NCI-H1436 treated with DMSO at 0.1 percent for 48 hours (cell line): ENCODE measurements around the gene NPW.
"Not testable (repeated sequence)": the region's sequence is repeated elsewhere in the genome, so short reads cannot be mapped to it uniquely, and the experiment has no call there.

ENCODE experiments used
- DNase-seq: peaks from one replicate; lab custom pipeline; 2025; lab: John Stamatoyannopoulos, UW

The NPW gene

DNA sequence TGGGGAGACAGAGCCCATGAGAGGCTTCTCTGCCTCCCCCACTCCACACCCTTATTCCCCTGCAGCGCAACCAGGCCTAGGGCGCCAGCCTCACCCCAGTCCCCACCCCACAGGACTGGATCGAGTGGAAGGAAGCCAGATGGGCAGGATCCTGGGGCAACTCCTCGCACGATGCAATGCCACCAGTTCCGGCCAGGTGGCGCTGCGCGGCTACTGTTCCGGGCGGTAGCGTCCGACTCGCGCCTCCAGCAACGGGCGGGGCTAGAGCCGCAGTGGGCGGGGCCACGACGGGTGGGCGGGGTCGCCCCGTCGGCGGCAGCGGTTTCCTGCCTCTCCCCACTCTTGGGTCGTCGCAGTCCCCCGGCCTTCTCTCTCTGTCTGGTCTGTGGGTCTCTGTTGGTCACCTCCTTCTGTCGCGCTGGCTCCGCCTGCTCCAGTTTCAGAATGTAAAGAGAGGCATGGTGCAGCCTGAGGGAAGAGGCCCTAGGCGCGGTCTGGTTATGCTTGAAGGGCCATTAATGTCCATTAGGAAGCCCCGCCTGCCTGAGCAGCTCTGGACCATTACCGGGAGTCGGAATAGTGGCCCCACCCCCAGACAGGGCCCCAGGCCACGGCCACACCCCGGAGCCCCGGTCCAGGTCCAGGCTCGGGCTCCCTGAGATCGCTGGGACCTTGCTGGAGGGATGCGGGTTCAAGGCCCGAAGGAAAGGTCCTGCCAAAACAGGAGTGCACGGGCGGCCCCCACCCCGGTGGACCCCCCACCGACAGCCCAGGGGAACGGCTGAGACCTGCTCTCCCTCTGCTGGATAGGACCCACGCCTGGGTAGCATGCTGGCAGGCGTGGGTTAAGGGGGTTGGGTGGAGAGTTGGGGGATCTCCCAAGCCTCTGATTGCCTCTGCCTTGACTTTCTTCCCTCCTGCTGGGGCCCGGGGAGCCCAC, 3.8 kb downstream of the NPW start:
- DNase-seq: no peak

- DNase-seq: no peak
Measured at GRCh38 chr16:2024032-2024420, 4.4 kb downstream of the NPW start.

GRCh38 chr16:2025251-2025650, 5.7 kb downstream of the NPW start:
- DNase-seq: no peak

- DNase-seq: no peak
Measured at GRCh38 chr16:2025878-2026460, 6.4 kb downstream of the NPW start.

GRCh38 chr16:2026461-2027023, 7.0 kb downstream of the NPW start, which contains the start of gene NHERF2:
NHERF2 (plus strand) TSS chr16:2026902; CDS start chr16:2027006, 104 bp downstream.
- no peak for DNase-seq

- DNase-seq: no peak
Measured at GRCh38 chr16:2027024-2028010, 7.7 kb downstream of the NPW start.

- DNase-seq: no peak
Measured at GRCh38 chr16:2028146-2028545, 8.6 kb downstream of the NPW start.

DNA sequence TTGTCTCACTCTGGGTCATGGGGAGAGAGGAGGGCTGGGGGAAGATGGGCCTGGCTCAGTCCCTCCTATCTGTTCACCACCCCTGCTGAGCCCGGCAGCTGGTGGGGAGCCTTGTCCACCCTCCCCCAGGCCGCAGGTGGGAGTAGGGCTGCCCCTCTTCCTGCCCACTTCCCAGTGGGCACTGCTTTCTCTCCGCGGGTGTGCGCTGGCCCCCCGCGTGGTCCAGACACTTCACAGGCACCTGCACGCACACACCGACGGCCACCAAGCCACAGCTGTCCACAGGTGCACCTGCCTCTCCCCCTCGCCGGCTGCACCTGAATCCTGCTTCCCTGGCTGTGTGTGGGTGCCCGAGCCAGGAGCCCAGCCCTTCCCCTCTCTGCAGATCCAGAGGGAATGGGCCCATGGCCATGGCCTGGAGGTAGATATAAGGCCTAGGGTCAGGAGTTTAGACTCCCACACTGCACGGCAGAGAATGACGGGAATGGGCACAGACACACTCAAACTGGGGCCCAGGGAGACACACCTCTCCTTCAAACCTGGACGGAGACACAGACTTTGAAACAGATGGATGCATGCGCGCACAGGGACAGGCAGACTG, 9.1 kb downstream of the NPW start:
- DNase-seq: no peak

GRCh38 chr16:2029350-2029749, 9.8 kb downstream of the NPW start:
- DNase-seq: no peak

- no peak for DNase-seq
Measured at GRCh38 chr16:2030036-2030435, 10.5 kb downstream of the NPW start.

DNA sequence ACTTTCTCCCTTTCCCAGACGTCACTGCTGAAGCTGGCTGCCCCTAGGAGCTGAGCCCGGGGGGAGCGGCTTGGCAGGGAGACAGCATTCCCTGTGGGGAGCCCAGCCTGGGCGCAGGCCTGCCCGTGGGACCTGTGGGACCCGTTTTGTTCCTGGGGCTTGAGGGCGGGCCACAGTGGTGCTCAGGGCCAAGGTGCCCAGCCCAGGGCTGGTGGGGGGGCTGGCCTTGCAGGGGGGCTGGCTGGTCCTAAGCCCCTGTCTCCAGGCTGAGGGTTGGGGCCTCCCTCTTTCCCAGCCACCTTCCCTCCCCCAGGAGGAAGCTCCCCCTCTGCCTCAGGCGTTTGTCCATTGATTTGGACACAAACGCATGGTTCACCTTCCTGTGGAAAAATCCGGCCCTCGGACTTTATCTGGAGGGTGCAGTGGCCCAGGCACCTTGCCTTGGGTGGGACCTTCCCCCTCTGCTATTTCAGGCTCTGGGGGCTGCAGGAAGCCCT, 11.5 kb downstream of the NPW start:
- no peak for DNase-seq

- DNase-seq: no peak
Measured at GRCh38 chr16:2032285-2033056, 12.9 kb downstream of the NPW start.

- DNase-seq: no peak
Measured at GRCh38 chr16:2033057-2033908, 13.7 kb downstream of the NPW start.

DNA sequence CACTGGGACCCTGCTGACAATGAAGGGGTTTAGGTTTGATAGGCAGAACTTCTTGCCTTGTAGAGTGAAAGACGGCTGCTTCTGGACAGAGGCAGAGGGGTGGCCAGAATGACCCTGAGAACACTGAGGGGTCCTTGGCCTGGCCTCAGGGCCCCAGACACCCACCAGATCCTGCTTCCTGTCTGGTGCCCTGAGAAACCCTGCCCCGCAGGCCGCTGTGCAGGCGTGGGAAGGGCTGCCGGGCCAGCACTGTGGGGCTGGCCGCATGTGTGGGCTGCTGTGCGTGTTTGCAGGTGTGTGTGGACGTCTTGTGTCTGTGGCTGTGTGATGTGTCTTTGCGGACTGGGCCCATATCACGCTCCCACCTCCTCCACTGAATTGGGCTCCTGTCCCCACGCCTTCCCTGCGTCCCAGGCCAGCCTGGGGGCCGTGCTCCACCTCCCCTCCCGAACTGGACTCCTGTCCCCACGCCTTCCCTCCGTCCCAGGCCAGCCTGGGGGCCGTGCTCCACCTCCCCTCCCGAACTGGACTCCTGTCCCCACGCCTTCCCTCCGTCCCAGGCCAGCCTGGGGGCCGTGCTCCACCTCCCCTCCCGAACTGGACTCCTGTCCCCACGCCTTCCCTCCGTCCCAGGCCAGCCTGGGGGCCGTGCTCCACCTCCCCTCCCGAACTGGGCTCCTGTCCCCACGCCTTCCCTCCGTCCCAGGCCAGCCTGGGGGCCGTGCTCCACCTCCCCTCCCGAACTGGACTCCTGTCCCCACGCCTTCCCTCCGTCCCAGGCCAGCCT, 14.5 kb downstream of the NPW start:
- DNase-seq: not testable (repeated sequence)

DNA sequence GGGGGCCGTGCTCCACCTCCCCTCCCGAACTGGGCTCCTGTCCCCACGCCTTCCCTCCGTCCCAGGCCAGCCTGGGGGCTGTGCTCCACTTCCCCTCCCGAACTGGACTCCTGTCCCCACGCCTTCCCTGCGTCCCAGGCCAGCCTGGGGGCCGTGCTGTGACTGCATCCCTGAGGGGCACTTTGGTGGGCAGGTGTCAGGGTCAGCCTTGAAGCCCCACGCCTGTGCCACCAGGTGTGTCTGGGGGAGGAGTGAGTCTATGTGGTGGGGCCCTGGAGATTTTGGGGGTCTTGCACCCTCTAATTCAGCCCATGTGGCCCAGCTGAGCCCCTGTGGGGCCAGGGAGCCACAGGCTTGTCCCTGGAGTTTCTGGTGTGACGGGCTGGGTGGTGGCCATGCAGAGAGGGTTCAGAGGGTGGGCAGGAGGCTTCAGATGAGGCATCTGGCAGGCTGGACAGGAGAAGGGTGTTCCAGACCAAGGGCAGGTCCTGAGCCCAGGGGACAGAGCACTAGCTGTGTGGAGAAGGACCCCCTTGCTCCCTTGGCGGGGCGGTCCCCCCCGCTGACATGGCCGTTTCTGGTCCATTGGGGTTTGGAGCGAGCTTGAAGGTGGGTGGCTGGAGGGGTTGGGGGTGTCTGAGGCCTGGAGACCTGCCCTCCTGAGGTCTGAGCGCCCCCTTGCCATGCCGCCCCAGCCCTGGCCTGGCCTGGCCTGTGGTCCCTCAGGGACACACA, 15.3 kb downstream of the NPW start:
- no peak for DNase-seq

GRCh38 chr16:2035431-2036199, 16.0 kb downstream of the NPW start:
- DNase-seq: no peak
